ENCODE results near the gene CADPS. TPM values are rescaled to one million over a fixed set of nuclear protein-coding genes. Genes with fewer than 3 reads are reported as not detected.

Gene CADPS
- not detected for total RNA-seq

DNA sequence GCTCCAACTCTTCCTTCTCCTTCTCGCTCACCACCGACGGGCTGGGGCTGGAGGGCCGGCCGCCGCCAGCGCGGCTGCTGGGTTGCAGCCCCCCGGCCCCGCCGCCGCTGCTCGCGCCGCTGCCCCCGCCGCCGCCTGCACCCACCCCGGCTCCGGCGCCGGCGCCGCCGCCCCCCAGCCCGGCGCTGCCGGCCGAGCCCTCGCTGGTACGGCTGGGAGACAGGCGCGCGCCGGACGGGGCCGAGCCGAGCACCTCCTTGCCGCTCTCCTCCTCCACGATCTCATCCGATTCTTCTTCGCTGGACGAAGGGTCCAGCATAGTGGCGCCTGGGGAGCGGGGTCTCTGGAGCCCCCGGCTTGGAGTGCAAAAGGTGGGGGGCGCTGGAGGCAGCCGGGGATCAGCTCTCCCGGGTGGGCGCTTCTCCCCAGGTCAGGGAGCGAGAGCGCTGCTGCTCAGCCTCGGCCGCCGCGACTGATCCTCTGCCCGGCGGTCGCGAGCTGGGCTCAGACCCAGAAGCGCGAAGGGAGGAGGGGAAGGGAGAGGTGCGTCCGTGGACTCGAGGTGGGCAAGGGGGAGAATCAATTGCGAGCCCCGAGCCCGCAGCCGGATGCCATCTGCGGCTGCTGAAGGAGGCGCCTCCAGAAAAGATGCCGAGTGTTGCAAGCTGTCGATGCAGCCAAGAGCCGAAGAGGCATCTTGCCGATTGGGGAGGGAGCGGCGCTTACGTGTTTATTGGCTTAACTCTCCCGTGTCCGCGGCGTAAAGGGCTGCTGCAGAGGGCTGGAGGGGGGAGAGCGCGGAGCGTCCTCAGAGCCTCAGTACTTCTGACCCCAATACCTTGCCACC is at the start of gene CADPS:
Gene CADPS, minus strand, starts transcription at position 706 of the 847 bp plus-strand sequence. Its CDS starts 387 bp downstream, at position 319.
- Mint-ChIP-seq H3K9me3 (no peaks in the 10 kb centered on the region), H3K27ac (no peak within 1 kb of the TSS), H3K36me3 (ENCODE audit: low read depth) (peaks cover 6% of the 10 kb centered on the region), H3K4me1 (no peaks in the 10 kb centered on the region), H3K27me3 (peaks cover 35% of the 10 kb centered on the region), H3K4me3 (no peak within 1 kb of the TSS)
- ATAC-seq (replicated peaks): no peak

DNA sequence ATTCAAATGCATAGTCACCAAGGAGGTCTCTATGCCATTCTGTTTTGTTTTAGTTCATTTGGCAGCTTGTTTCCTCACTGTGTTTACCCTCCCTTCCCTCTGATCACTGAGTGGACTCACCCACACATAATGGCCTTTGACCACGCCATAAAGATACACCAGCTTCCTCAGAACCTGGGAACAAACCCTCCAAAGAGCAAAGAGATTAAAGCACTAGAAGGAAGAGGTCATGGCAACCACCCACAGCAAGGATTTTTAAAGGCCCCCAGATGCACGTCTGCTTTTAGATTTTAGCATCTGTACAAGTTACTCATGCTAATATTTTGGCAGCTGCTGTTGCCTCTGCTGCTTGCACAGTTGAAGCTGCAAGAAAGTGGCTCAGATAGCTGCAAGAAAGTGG is 47.9 kb upstream of the CADPS start:
- Mint-ChIP-seq H3K4me1 (no peaks in the 10 kb centered on the region), H3K9me3 (peaks cover 4% of the 10 kb centered on the region), H3K36me3 (ENCODE audit: low read depth) (no peaks in the 10 kb centered on the region), H3K27ac (no peak overlapping the region), H3K27me3 (no peaks in the 10 kb centered on the region), H3K4me3 (no peak overlapping the region)
- no peak for ATAC-seq (replicated peaks)

DNA sequence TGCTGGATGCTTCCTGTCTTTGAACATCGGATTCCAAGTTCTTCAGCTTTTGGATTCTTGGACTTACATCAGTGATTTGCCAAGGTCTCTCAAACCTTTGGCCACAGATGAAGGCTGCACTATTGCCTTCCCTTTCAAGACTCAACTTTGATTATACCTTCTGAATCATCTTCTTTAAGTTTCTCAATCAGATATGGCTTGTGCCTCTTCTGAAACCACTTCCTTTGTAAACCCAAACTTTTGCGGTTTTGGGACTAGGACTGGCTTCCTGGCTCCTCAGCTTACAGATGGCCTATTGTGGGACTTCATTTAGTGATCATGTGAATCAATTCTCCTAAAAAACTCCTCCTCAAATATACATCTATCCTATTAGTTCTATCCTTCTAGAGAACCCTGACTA is 47.1 kb upstream of the CADPS start:
- H3K27ac Mint-ChIP-seq: no peak overlapping the region
- H3K27me3 Mint-ChIP-seq: no peaks in the 10 kb centered on the region
- H3K4me3 Mint-ChIP-seq: no peak overlapping the region
- no peaks in the 10 kb centered on the region for H3K4me1 Mint-ChIP-seq
- ATAC-seq (replicated peaks): no peak
- H3K9me3 Mint-ChIP-seq: peaks cover 5% of the 10 kb centered on the region
- no peaks in the 10 kb centered on the region for H3K36me3 Mint-ChIP-seq (ENCODE audit: low read depth)

DNA sequence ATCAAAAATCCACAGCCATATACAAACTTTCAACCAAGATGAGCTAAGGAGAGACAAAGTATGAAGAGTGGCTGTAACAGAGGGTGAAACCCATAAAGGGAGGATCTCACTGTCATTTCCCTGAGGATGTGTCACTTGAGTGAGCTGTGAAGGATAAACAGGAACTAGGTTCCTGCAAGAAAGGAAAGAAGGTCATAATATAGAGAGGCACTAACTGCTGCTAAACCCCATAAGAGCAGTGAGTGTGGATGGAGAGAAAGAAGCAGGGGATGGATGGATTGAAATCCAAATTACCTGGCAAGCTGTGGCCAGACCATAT is 45.2 kb upstream of the CADPS start:
- no peak overlapping the region for H3K4me3 Mint-ChIP-seq
- H3K9me3 Mint-ChIP-seq: peaks cover 5% of the 10 kb centered on the region
- H3K27ac Mint-ChIP-seq: no peak overlapping the region
- no peaks in the 10 kb centered on the region for H3K36me3 Mint-ChIP-seq (ENCODE audit: low read depth)
- H3K4me1 Mint-ChIP-seq: no peaks in the 10 kb centered on the region
- no peak for ATAC-seq (replicated peaks)
- no peaks in the 10 kb centered on the region for H3K27me3 Mint-ChIP-seq

DNA sequence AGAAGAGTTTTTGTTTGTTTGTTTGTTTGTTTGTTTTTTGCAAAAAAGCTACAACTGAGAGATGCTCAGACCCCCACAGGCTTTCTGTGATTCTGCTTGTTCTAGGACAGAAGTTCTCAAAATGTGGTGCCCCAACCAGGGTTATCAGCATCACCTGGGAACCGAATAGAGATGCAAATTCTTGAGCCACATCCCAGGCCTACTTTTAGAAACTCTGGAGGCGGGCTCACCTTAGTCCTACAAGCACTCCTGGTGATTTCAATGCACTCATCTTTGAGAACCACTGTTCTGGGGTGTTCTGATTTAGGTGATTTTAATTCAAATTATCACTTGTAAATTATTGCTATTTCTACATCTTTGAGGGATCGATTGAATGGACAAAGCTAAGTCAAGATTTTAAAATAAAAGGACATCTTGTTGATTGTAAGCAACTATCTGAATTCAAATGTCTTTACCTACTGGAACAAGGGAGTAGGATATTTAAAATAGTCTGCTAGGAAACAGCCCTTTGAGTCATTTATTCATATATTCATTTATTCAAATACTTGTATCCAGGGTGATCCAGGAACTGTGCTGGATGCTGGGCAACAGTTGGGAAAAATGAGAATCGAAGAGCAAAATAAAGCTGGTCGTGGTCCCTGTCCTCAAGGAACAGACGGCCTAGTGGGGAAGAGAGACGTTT is 44.7 kb upstream of the CADPS start:
- no peak overlapping the region for H3K27ac Mint-ChIP-seq
- H3K4me1 Mint-ChIP-seq: no peaks in the 10 kb centered on the region
- peaks cover 5% of the 10 kb centered on the region for H3K9me3 Mint-ChIP-seq
- no peaks in the 10 kb centered on the region for H3K36me3 Mint-ChIP-seq (ENCODE audit: low read depth)
- no peak overlapping the region for H3K4me3 Mint-ChIP-seq
- ATAC-seq (replicated peaks): no peak
- no peaks in the 10 kb centered on the region for H3K27me3 Mint-ChIP-seq

DNA sequence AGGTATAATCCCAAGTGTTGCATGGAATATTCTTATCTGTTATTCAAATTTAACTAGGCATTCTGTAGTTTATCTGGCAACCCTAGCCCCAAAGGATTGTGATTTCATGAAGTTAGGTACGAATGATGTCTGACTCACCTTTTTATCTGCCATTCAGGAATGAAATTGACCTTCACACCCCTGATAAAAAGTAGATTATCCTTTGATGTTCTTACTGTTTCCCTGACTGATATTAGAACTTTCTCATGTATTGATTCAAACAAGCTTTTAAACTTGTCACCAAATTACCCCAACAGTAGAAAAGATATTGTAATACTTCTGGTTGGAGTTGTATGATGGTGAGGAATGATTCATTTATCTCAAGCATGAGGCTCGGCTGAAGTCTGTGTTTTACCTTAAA is 43.6 kb upstream of the CADPS start:
- H3K4me1 Mint-ChIP-seq: no peaks in the 10 kb centered on the region
- H3K4me3 Mint-ChIP-seq: no peak overlapping the region
- no peak overlapping the region for H3K27ac Mint-ChIP-seq
- no peaks in the 10 kb centered on the region for H3K27me3 Mint-ChIP-seq
- ATAC-seq (replicated peaks): no peak
- H3K36me3 Mint-ChIP-seq (ENCODE audit: low read depth): no peaks in the 10 kb centered on the region
- H3K9me3 Mint-ChIP-seq: peaks cover 5% of the 10 kb centered on the region

DNA sequence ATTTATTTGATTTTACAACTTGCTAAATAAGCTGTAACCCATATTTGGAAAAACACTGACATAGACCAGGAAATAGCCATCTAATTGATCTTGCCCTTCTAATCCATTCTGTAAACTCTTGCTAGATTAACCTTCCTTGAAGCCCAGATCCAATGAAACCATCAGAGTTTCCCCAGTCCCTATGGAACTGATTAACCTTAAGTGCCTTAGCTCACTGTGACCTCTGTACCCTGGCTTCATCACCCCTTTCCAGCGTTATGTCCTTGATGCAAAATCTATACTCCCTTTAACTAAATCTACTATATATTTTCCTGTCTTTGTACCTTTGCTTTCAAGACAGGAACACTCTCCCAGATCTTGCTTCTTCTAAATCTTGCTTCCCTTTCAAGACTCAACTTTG is 42.9 kb upstream of the CADPS start:
- ATAC-seq (replicated peaks): no peak
- no peak overlapping the region for H3K27ac Mint-ChIP-seq

DNA sequence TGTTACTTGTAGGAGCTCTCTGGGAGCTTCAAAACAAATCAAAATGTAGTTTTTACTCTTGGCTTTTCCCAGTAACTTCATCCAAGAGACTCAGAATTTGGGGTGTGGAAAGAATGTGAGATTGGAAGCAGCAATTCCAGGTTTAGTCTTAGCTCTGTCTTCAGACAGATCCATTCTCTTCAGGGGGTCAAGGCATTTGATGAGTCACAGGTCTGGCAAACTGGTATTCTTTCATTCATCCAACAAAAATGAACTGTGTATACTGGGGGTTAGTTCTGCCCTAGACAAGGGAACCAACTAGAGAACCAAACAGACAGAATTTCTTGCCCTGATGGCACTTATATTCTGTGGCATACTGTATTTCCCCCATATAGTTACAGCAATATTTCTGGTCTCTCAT is 36.3 kb upstream of the CADPS start:
- Mint-ChIP-seq H3K36me3 (ENCODE audit: low read depth) (no peaks in the 10 kb centered on the region), H3K4me3 (no peak overlapping the region), H3K27me3 (no peaks in the 10 kb centered on the region), H3K9me3 (peaks cover 5% of the 10 kb centered on the region), H3K27ac (no peak overlapping the region), H3K4me1 (no peaks in the 10 kb centered on the region)
- ATAC-seq (replicated peaks): no peak

More for the DNA sequence above, 42.9 kb upstream of the CADPS start:
- Mint-ChIP-seq H3K27me3 (no peaks in the 10 kb centered on the region), H3K36me3 (ENCODE audit: low read depth) (no peaks in the 10 kb centered on the region), H3K9me3 (peaks cover 5% of the 10 kb centered on the region), H3K4me1 (no peaks in the 10 kb centered on the region), H3K4me3 (no peak overlapping the region)

DNA sequence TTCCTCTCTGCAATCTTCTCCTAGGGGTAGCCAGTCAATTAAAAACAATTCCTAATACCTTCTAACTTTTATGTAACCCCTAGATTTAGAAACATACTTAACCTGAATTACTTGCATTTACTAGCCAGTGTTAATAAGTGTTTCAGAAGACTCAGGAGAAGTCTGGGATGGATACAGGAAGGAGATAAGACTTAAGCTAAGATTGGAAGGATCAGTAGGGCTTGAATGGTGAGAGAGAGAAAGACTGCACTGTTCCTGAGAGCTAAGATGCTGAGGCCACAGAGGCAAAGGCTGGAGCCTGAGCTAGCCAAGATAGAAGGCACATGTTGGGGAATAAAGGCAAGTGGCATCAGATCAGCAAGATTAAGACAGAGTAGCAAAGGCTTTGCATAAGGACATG is 30.1 kb upstream of the CADPS start:
- H3K27me3 Mint-ChIP-seq: no peaks in the 10 kb centered on the region
- H3K4me1 Mint-ChIP-seq: no peaks in the 10 kb centered on the region
- H3K27ac Mint-ChIP-seq: no peak overlapping the region
- no peaks in the 10 kb centered on the region for H3K36me3 Mint-ChIP-seq (ENCODE audit: low read depth)
- peaks cover 9% of the 10 kb centered on the region for H3K9me3 Mint-ChIP-seq
- ATAC-seq (replicated peaks): no peak
- no peak overlapping the region for H3K4me3 Mint-ChIP-seq

DNA sequence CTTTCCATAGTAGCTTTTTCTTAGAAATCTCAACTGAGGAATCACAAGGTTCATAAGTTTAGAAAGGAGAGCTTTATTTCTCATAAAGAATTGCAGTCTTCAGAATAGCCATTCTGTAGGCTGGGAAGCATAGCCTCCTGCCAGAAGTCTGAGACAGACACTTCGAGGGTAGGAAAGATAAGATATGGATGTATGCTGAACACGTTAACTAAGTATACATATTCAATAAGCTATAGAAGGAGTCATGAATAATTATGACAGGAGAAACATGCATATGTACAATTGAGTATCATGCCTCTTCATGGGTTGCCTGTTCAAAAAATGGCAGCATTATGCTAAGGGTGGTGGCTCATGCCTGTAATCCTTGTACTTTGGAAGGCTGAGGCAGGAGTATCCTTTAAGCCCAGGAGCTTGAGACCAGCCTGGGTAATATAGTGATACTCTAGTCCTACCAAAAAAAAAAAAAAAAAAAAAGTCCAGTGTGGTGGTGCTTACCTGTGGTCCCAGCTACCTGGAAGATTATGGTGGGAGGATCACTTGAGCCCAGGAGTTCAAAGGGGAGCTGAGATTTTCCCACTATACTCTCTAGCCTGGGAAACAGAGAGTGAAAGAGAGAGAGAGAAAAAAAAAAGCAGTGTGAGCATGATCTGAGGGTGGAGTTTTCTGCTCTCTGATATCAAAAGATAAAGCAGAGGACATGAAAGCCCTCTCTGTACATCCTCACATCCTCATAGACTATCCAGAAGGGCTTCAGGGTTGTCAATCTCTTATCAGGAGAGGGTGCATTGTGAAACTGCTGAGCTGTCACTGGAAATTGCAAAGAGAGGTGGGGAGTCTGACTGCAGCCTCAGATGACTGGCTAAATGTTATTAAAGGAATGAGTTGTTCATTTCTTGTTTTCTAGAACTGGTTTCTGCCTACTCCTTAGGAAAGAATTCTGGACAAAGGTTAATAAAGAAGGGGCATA is 23.6 kb upstream of the CADPS start:
- no peaks in the 10 kb centered on the region for H3K4me1 Mint-ChIP-seq
- H3K36me3 Mint-ChIP-seq (ENCODE audit: low read depth): no peaks in the 10 kb centered on the region

DNA sequence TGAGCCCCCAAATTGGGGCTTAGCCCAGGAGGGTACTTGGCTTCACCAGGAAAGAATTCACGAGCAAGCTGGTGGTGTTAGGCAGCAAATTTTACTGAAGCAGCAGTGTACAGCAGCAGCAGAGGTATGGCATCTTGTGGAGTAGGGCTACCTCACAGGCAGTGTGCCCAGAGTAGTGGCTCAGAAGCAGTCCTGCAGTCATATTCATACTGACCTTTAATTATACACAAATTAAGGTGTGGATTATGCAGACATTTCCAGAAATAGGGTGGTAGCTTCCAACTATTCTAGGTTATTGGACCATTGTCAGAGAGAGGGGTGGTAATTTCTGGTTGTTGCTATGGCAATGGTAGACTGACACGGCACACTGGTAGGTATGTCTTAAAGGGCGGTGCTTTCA is 20.7 kb upstream of the CADPS start:
- Mint-ChIP-seq H3K9me3 (peaks cover 8% of the 10 kb centered on the region), H3K36me3 (ENCODE audit: low read depth) (no peaks in the 10 kb centered on the region), H3K4me1 (no peaks in the 10 kb centered on the region), H3K27me3 (no peaks in the 10 kb centered on the region), H3K4me3 (no peak overlapping the region), H3K27ac (no peak overlapping the region)
- no peak for ATAC-seq (replicated peaks)

More for the DNA sequence above, 23.6 kb upstream of the CADPS start:
- H3K9me3 Mint-ChIP-seq: peaks cover 8% of the 10 kb centered on the region
- no peaks in the 10 kb centered on the region for H3K27me3 Mint-ChIP-seq
- no peak overlapping the region for H3K27ac Mint-ChIP-seq
- H3K4me3 Mint-ChIP-seq: no peak overlapping the region
- no peak for ATAC-seq (replicated peaks)

DNA sequence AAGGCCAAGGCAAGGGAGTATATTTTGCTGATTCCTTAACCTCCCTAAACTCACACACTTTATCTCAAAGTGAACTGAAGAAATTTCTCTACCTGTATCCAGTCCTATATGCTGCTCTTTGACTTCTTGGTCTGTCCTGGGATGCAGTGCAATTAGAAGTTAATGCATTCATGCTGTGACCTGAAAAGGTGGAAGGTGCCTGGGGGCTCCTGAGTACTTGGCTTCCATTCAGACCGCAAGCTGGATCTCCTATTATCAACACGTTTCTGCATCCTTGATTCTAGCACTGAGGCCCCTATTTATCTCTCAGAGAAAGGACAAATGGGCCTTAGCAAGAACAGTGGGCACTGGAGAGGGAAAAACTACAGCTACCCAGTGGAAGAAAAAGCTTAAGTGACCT is 17.7 kb upstream of the CADPS start:
- H3K4me1 Mint-ChIP-seq: no peaks in the 10 kb centered on the region
- H3K9me3 Mint-ChIP-seq: peaks cover 8% of the 10 kb centered on the region
- no peak overlapping the region for H3K4me3 Mint-ChIP-seq
- ATAC-seq (replicated peaks): no peak
- H3K27me3 Mint-ChIP-seq: no peaks in the 10 kb centered on the region
- no peaks in the 10 kb centered on the region for H3K36me3 Mint-ChIP-seq (ENCODE audit: low read depth)
- H3K27ac Mint-ChIP-seq: no peak overlapping the region

DNA sequence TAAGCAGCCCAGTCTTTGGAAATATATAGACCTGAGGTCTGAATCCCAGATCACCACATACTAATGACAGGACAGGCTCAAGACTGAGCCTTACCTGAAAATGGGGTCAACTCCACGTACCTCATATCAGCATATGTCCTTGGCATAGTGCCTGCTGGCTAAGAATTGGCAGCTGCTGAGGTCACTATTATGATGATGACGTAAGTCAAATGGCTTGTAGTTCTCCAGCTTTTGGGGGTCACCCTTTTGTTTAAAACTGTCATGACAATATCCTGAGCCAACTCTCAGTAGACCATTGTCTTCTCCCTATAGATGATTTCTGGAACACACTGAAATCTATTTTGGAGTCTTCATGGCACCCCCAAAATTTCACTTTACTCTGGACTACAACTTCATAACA is 16.8 kb upstream of the CADPS start:
- Mint-ChIP-seq H3K27me3 (no peaks in the 10 kb centered on the region), H3K4me3 (no peak overlapping the region), H3K9me3 (peaks cover 8% of the 10 kb centered on the region), H3K27ac (no peak overlapping the region), H3K36me3 (ENCODE audit: low read depth) (no peaks in the 10 kb centered on the region), H3K4me1 (no peaks in the 10 kb centered on the region)
- no peak for ATAC-seq (replicated peaks)

DNA sequence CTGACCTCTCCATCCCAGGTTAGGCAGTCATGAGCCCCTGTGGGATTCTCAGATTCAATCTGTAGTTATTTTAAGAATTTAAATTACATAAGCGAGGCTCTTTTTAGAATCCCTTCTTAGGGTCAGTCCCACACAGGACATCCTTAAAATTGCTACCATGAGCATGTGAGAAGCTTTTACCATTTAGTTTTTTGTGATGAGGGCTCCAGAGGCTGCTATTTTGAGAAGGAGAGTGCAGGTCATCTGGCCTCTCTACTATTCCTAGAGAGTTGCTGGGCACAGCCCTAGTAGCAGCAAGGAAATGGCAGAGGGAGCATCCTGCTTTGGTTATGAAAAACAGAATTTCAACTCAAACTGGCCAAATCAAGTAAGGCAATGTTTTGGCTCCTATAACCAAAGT is 13.6 kb upstream of the CADPS start:
- Mint-ChIP-seq H3K4me1 (no peaks in the 10 kb centered on the region), H3K27me3 (no peaks in the 10 kb centered on the region), H3K4me3 (no peak overlapping the region), H3K27ac (no peak overlapping the region), H3K9me3 (peaks cover 4% of the 10 kb centered on the region), H3K36me3 (ENCODE audit: low read depth) (no peaks in the 10 kb centered on the region)
- no peak for ATAC-seq (replicated peaks)
